Fibroblast of lung (primary cell): ENCODE measurements around the gene SAMD7. TPM values are rescaled to one million over a fixed set of nuclear protein-coding genes. Genes with fewer than 3 reads are reported as not detected.

Source experiments
- DNase-seq, 2 donors: peaks; one replicate each; pipeline versions ENCODE4 v3.0.0 to v3.0.0-alpha.2; 2010; ENCODE audit warnings: low read depth in 2 of 2
- H2AFZ ChIP-seq: 2 replicates; pipeline ENCODE4 v1.5.1; 2012; ENCODE audit warnings: low read length, control low read depth, inconsistent platforms
- H3K27ac ChIP-seq: 2 replicates; pipeline ENCODE4 v1.5.1; 2011; ENCODE audit warnings: low read length, control low read depth; ENCODE audit not compliant: insufficient read depth
- H3K27me3 ChIP-seq: 2 replicates; pipeline ENCODE4 v1.5.1; 2011; ENCODE audit warnings: mild to moderate bottlenecking, low read length; ENCODE audit not compliant: control insufficient read depth, insufficient read depth
- H3K36me3 ChIP-seq: 2 replicates; pipeline ENCODE4 v1.5.1; 2011; ENCODE audit warnings: low read length; ENCODE audit not compliant: control insufficient read depth, insufficient read depth
- H3K4me1 ChIP-seq: 2 replicates; pipeline ENCODE4 v1.5.1; 2011; ENCODE audit warnings: low read length; ENCODE audit not compliant: control insufficient read depth, insufficient read depth; ENCODE audit errors: extremely low read depth
- H3K4me2 ChIP-seq: 2 replicates; pipeline ENCODE4 v1.5.1; 2011; ENCODE audit warnings: low read length, control low read depth; ENCODE audit not compliant: insufficient read depth; ENCODE audit errors: extremely low read depth
- H3K4me3 ChIP-seq, 4 experiments: fragments of 200-600 bp in 1 of 4; sonication (generic) in 1 of 4; replicated peaks in 1 of 4; 2 replicates each; pipeline ENCODE4 v1.5.1; 2011 to 2016; ENCODE audit warnings: low read length in 4 of 4, low read depth in 3 of 4, mild to moderate bottlenecking in 3 of 4, control low read depth in 2 of 4, inconsistent platforms in 1 of 4, mixed read lengths in 1 of 4; ENCODE audit not compliant: insufficient read depth in 1 of 4; ENCODE audit errors: control extremely low read depth in 1 of 4
- H3K79me2 ChIP-seq: 2 replicates; pipeline ENCODE4 v1.5.1; 2012; ENCODE audit warnings: mild to moderate bottlenecking, low read length, inconsistent platforms; ENCODE audit not compliant: control insufficient read depth, insufficient read depth
- H3K9ac ChIP-seq: 2 replicates; pipeline ENCODE4 v1.5.1; 2011; ENCODE audit warnings: mild to moderate bottlenecking, low read length, control low read depth; ENCODE audit not compliant: insufficient read depth
- H3K9me3 ChIP-seq: 2 replicates; pipeline ENCODE4 v1.5.1; 2012; ENCODE audit warnings: low read depth, low read length; ENCODE audit not compliant: control insufficient read depth, insufficient read depth
- H4K20me1 ChIP-seq: 2 replicates; pipeline ENCODE4 v1.5.1; 2011; ENCODE audit warnings: low read length; ENCODE audit not compliant: control insufficient read depth, insufficient read depth; ENCODE audit errors: extremely low read depth
- EZH2 ChIP-seq: IDR thresholded peaks from 2 replicates; pipeline ENCODE4 v1.5.1; 2012; ENCODE audit warnings: low read length, control low read depth, mild to moderate bottlenecking; ENCODE audit errors: missing control alignments
- polyA plus RNA-seq, 2 donors: library from polyadenylated mRNA; depleted of rRNA in 1 of 2; stranded (reverse) in 1 of 2; unstranded in 1 of 2; fragments of >200 nt; gene quantifications; 2 replicates each; pipeline ENCODE4 v1.2.1, GENCODE V29; 2011 to 2012; ENCODE audit warnings: missing spikeins in 1 of 2
- total RNA-seq: library from RNA; depleted of rRNA; stranded (reverse); fragments of >200 nt; gene quantifications from 2 replicates; pipeline ENCODE4 v1.2.1, GENCODE V29; 2014
- TF ChIP-seq, protein P1 (sequence below), 2 donors: IDR thresholded peaks in 1 of 2; conservative IDR thresholded peaks in 1 of 2; 1 replicate in 1 of 2; 2 replicates in 1 of 2; pipeline ENCODE4 v1.5.1; 2011 to 2012; ENCODE audit warnings: low read length in 2 of 2, control low read depth in 1 of 2, inconsistent platforms in 1 of 2, low read depth in 1 of 2, mild to moderate bottlenecking in 1 of 2

SAMD7 gene
- total and polyA plus RNA-seq, 2 donors (not counting 1 experiment from before 2014, with no cell fraction given) = not detected

DNA sequence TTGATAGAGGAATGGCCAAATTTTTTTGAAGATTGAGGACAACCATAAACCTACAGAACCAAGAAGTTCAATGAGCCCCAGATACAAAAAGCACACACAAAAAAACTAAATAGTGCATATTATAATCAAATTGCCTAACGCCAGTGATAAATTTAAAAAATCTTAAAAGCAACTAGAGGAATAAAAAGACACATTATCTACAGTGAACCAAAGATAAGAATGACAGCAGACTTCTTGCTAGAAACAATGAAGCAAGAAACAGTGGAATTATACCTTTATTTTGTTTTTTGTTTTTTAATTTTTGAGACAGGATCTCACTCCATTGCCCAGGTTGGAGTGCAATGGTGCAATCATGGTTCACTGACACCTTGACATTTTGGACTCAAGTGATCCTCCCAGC is 9.9 kb upstream of the SAMD7 start:
- H3K9me3 ChIP-seq = no peaks in the 10 kb centered on the region
- TF ChIP-seq, protein P1, sequence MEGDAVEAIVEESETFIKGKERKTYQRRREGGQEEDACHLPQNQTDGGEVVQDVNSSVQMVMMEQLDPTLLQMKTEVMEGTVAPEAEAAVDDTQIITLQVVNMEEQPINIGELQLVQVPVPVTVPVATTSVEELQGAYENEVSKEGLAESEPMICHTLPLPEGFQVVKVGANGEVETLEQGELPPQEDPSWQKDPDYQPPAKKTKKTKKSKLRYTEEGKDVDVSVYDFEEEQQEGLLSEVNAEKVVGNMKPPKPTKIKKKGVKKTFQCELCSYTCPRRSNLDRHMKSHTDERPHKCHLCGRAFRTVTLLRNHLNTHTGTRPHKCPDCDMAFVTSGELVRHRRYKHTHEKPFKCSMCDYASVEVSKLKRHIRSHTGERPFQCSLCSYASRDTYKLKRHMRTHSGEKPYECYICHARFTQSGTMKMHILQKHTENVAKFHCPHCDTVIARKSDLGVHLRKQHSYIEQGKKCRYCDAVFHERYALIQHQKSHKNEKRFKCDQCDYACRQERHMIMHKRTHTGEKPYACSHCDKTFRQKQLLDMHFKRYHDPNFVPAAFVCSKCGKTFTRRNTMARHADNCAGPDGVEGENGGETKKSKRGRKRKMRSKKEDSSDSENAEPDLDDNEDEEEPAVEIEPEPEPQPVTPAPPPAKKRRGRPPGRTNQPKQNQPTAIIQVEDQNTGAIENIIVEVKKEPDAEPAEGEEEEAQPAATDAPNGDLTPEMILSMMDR (conservative IDR thresholded peaks at IDR 0.05 in 1 of 2, IDR thresholded peaks at IDR 0.05 in 1 of 2; ENCODE audit: low read depth in 1 of 2, low read length in 2 of 2) = no peak
- TF ChIP-seq EZH2 = no peak
- DNase-seq = no peak

DNA sequence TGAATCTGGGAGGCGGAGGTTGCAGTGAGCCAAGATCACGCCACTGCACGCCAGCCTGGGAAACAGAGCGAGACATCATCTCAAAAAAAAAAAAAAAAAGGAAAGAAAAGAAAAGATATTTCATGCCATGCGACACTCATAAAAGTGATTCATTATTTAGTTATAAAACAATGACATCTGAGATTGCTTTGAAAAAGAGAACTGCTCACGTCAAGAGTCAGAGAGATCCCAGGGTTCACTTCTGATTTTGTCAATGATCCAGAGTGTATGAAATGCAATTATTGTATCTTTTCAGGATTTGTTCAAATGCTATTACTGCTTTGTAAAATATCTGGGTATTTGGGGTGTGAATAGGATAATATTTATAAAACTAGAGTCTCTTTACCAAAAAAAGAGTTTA is 6.0 kb upstream of the SAMD7 start:
- TF ChIP-seq EZH2 = no peak
- TF ChIP-seq, protein P1 (conservative IDR thresholded peaks at IDR 0.05 in 1 of 2, IDR thresholded peaks at IDR 0.05 in 1 of 2; ENCODE audit: low read depth in 1 of 2, low read length in 2 of 2) = no peak
- DNase-seq = no peak
- Histone ChIP-seq H3K79me2 (no peaks in the 10 kb centered on the region), H3K27me3 (no peaks in the 10 kb centered on the region), H3K4me1 (no peaks in the 10 kb centered on the region), H3K27ac (no peak overlapping the region), H3K9ac (no peak overlapping the region), H3K9me3 (no peaks in the 10 kb centered on the region), H3K36me3 (no peaks in the 10 kb centered on the region), H3K4me2 (no peak overlapping the region), H4K20me1 (no peaks in the 10 kb centered on the region), H2AFZ (no peak overlapping the region), H3K4me3 (no peak overlapping the region)

More for the DNA sequence above, 9.9 kb upstream of the SAMD7 start:
- Histone ChIP-seq H3K4me3 (no peak overlapping the region), H2AFZ (no peak overlapping the region), H3K36me3 (no peaks in the 10 kb centered on the region), H3K9ac (no peak overlapping the region), H3K27me3 (no peaks in the 10 kb centered on the region), H4K20me1 (no peaks in the 10 kb centered on the region), H3K4me2 (no peak overlapping the region), H3K27ac (no peak overlapping the region), H3K4me1 (no peaks in the 10 kb centered on the region), H3K79me2 (no peaks in the 10 kb centered on the region)

DNA sequence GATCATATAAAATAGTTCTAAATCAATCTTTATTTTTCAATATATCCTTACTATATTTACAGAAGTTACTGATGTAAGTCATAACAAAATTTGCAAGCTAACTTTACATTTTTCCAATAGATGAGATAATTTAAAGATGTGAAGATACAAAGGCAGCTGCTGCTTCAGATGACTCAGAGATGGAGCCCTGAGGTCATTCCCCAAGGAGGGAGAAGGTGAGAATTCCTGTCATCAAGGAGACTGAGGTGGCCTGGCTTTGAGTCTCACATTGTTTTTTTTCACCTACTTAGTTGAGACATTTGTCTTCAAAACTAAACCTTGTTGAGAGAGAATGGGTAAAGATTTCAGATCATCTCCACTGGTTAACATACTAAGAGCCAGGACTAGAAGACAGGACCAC is 3.9 kb upstream of the SAMD7 start:
- TF ChIP-seq, protein P1 (conservative IDR thresholded peaks at IDR 0.05 in 1 of 2, IDR thresholded peaks at IDR 0.05 in 1 of 2; ENCODE audit: low read depth in 1 of 2, low read length in 2 of 2) = no peak
- no peak for TF ChIP-seq EZH2
- Histone ChIP-seq H3K79me2 (no peaks in the 10 kb centered on the region), H3K4me2 (no peak overlapping the region), H3K27ac (no peak overlapping the region), H3K4me1 (no peaks in the 10 kb centered on the region), H4K20me1 (no peaks in the 10 kb centered on the region), H3K4me3 (no peak overlapping the region), H3K27me3 (no peaks in the 10 kb centered on the region), H3K9me3 (no peaks in the 10 kb centered on the region), H3K9ac (no peak overlapping the region), H3K36me3 (no peaks in the 10 kb centered on the region), H2AFZ (no peak overlapping the region)
- no peak for DNase-seq
